Loucy (cell line): ENCODE measurements around the gene CCDC137.

ENCODE experiments used
- H2AFZ ChIP-seq: fragments of 200-600 bp; sonication (generic); 2 replicates; pipeline ENCODE4 v1.6.0; 2016; ENCODE audit warnings: antibody characterized with exemption, mild to moderate bottlenecking, low read length, moderate library complexity
- H3F3A ChIP-seq: fragments of 200-600 bp; 2 replicates; pipeline ENCODE4 v1.6.0; 2016; ENCODE audit warnings: antibody characterized with exemption, low read depth, mild to moderate bottlenecking
- H3K27me3 ChIP-seq: fragments of 200-600 bp; sonication (generic); 2 replicates; pipeline ENCODE4 v1.6.1; 2014; ENCODE audit warnings: low read length, mild to moderate bottlenecking; ENCODE audit not compliant: insufficient read depth, poor library complexity, severe bottlenecking
- H3K36me3 ChIP-seq: fragments of 200-600 bp; sonication (generic); 2 replicates; pipeline ENCODE4 v1.6.1; 2016; ENCODE audit warnings: low read length; ENCODE audit not compliant: insufficient read depth
- H3K4me1 ChIP-seq: fragments of 200-600 bp; sonication (generic); 2 replicates; pipeline ENCODE4 v1.5.1; 2014; ENCODE audit warnings: low read length, mild to moderate bottlenecking; ENCODE audit not compliant: insufficient read depth, poor library complexity, severe bottlenecking
- H3K4me2 ChIP-seq: fragments of 200-600 bp; sonication (generic); 2 replicates; pipeline ENCODE4 v1.6.0; 2014; ENCODE audit warnings: antibody characterized with exemption, low read length, low read depth, mild to moderate bottlenecking; ENCODE audit not compliant: poor library complexity, severe bottlenecking
- H3K4me3 ChIP-seq: fragments of 200-600 bp; sonication (generic); 2 replicates; pipeline ENCODE4 v1.5.1; 2014; ENCODE audit warnings: low read length, mild to moderate bottlenecking, mixed read lengths; ENCODE audit not compliant: poor library complexity, severe bottlenecking
- H3K79me2 ChIP-seq: fragments of 200-600 bp; sonication (generic); 2 replicates; pipeline ENCODE4 v1.6.1; 2014; ENCODE audit warnings: low read length; ENCODE audit not compliant: insufficient read depth
- H3K9ac ChIP-seq: fragments of 200-600 bp; sonication (generic); 2 replicates; pipeline ENCODE4 v1.6.0; 2014; ENCODE audit warnings: mild to moderate bottlenecking, low read depth, low read length, moderate library complexity; ENCODE audit not compliant: poor library complexity, severe bottlenecking
- H3K9me2 ChIP-seq: fragments of 200-600 bp; sonication (generic); replicated peaks from 2 replicates; pipeline ENCODE4 v1.6.1; 2016; ENCODE audit warnings: low read depth, low read length, mixed read lengths
- H3K9me3 ChIP-seq: fragments of 200-600 bp; sonication (generic); 2 replicates; pipeline ENCODE4 v1.6.1; 2014; ENCODE audit warnings: mild to moderate bottlenecking, antibody characterized with exemption, low read length, low read depth; ENCODE audit not compliant: insufficient read depth
- H4K20me1 ChIP-seq: fragments of 200-600 bp; sonication (generic); 2 replicates; pipeline ENCODE4 v1.6.0; 2014; ENCODE audit warnings: antibody characterized with exemption, low read length, mild to moderate bottlenecking; ENCODE audit not compliant: insufficient read depth, poor library complexity, severe bottlenecking
- EZH2phosphoT487 ChIP-seq: fragments of 200-600 bp; IDR thresholded peaks from 2 replicates; pipeline ENCODE4 v1.6.1; 2018; ENCODE audit warnings: antibody characterized with exemption, mild to moderate bottlenecking, moderate library complexity, borderline replicate concordance
- TF ChIP-seq, protein P1 (sequence below): fragments of 200-600 bp; sonication (generic); conservative IDR thresholded peaks from 2 replicates; pipeline ENCODE4 v1.5.1; 2014; ENCODE audit warnings: mild to moderate bottlenecking, antibody characterized with exemption, low read length

The CCDC137 gene

GRCh38 chr17:81638683-81639082 is 27.9 kb upstream of the CCDC137 start:
- Histone ChIP-seq H3K27me3 (no peaks in the 10 kb centered on the region), H3K4me1 (peaks cover 11% of the 10 kb centered on the region), H4K20me1 (peaks cover 22% of the 10 kb centered on the region), H3K9ac (no peak overlapping the region), H3K4me2 (no peak overlapping the region), H3K36me3 (no peaks in the 10 kb centered on the region), H2AFZ (no peak overlapping the region), H3K4me3 (no peak overlapping the region), H3K9me2 (no peaks in the 10 kb centered on the region), H3K79me2 (peaks cover 31% of the 10 kb centered on the region), H3F3A (no peaks in the 10 kb centered on the region), H3K9me3 (no peaks in the 10 kb centered on the region)
- TF ChIP-seq EZH2phosphoT487: no peak
- TF ChIP-seq, protein P1, sequence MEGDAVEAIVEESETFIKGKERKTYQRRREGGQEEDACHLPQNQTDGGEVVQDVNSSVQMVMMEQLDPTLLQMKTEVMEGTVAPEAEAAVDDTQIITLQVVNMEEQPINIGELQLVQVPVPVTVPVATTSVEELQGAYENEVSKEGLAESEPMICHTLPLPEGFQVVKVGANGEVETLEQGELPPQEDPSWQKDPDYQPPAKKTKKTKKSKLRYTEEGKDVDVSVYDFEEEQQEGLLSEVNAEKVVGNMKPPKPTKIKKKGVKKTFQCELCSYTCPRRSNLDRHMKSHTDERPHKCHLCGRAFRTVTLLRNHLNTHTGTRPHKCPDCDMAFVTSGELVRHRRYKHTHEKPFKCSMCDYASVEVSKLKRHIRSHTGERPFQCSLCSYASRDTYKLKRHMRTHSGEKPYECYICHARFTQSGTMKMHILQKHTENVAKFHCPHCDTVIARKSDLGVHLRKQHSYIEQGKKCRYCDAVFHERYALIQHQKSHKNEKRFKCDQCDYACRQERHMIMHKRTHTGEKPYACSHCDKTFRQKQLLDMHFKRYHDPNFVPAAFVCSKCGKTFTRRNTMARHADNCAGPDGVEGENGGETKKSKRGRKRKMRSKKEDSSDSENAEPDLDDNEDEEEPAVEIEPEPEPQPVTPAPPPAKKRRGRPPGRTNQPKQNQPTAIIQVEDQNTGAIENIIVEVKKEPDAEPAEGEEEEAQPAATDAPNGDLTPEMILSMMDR: no peak

DNA sequence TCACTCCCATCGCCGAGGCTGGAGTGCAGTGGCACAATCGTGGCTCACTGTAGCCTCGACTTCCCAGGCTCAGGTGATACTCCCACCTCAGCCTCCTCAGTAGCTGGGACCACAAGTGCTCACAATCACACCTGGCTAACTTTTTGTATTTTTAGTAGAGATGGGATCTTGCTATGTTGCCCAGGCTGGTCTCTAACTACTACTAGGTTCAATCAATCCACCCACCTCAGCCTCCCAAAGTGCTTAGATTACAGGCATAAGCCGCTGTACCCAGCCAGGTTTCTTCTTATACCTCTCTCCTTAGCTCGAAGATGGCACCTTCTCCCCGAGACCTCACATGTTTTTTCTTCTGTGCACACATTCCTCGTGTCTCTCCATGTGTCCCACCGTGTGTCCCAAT is 26.5 kb upstream of the CCDC137 start:
- TF ChIP-seq, protein P1: no peak
- TF ChIP-seq EZH2phosphoT487: no peak
- Histone ChIP-seq H3K9me2 (no peaks in the 10 kb centered on the region), H3K4me1 (peaks cover 6% of the 10 kb centered on the region), H3F3A (no peaks in the 10 kb centered on the region), H3K9ac (no peak overlapping the region), H4K20me1 (peaks cover 16% of the 10 kb centered on the region), H3K36me3 (no peaks in the 10 kb centered on the region), H3K4me3 (no peak overlapping the region), H3K4me2 (no peak overlapping the region), H3K9me3 (no peaks in the 10 kb centered on the region), H3K27me3 (no peaks in the 10 kb centered on the region), H3K79me2 (peaks cover 18% of the 10 kb centered on the region), H2AFZ (no peak overlapping the region)

DNA sequence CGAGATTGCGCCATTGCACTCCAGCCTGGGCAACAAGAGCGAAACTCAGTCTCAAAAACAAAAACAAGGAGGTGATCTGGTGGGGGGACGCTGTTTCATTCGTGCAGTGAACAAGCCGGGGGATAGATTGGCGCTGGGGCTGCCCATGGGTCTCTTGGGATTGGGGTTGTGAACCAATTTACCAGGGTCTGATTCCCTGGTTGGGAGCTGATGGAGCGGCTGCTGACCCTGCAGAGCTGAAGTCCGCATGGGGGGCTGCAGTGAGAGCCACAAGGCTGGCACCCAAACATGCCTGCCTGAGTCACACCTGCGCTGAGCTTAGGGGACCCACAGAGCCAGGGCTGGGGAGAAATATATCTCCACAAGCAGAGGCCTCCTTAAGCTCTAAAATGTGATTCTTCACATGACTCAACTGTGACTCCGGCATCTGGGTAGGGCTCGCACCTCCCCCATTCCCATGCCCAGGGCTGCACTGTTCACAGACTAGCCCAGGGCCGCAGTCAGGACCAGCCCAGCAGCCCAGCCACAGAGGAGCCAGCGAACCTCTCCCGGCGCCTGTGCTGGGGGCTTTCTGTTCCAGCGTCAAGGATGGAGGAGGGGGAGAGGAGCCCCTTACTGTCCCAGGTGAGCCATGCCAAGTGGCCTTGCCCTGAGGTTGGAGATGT is 24.6 kb upstream of the CCDC137 start:
- H3K9me3 ChIP-seq: no peaks in the 10 kb centered on the region
- H3K79me2 ChIP-seq: no peaks in the 10 kb centered on the region
- no peaks in the 10 kb centered on the region for H3K4me1 ChIP-seq
- no peaks in the 10 kb centered on the region for H4K20me1 ChIP-seq
- H3F3A ChIP-seq: no peaks in the 10 kb centered on the region
- no peak overlapping the region for H2AFZ ChIP-seq
- H3K9me2 ChIP-seq: no peaks in the 10 kb centered on the region
- H3K4me3 ChIP-seq: no peak overlapping the region
- H3K36me3 ChIP-seq: no peaks in the 10 kb centered on the region
- H3K9ac ChIP-seq: no peak overlapping the region
- no peak overlapping the region for H3K4me2 ChIP-seq
- TF ChIP-seq, protein P1: no peak
- TF ChIP-seq EZH2phosphoT487: no peak
- no peaks in the 10 kb centered on the region for H3K27me3 ChIP-seq
